ENCODE measurements around the gene POMT1.

Gene POMT1

DNA sequence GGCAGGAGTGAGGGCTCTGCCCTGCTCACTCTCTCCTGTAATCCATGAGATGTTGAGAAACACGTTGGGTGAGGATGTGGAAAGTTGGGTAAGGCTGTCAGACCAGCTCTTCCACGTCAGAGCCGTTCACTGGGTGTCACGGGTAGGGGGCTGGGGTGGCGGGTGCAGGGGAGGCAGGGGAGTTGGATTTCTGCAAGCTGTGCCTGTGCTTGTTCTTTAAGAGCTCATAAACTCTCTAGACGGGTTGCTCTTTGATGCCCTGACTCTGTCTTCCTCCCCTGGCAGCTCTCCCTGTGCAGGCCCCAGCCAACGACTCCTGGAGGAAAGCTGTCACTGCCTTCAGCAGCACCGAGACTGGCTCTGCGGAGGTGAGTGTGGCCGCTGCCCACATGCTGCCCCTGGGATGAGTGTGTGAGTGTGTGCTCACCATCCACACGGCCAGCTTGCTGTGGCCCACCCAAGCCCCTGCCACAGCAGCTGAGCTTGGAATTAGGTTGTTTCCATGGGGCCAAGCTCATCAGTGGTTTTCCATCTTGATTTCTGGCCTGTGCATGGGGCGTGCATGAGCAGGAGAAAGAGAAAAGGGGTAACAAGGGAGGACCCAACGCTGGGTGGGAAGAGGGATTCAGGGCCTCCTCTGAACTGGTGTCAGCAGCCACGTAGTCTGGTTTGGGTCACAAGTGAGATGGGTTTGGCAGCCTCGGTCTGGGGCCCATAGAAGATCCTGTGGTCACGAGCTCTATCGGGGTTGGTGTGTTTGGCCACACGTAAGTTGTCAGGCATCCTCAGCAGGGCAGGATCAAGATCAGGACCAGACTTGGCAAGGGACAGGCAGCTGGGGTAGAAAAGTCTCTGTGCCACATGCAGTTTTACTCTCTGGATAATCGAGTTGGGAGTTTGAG, 21.0 kb upstream of the POMT1 start:
- TF ChIP-seq TCF4 (CRISPR knock-in tag; IDR thresholded peaks at IDR 0.05; ENCODE audit: borderline replicate concordance) (no peak), ZNF565 (CRISPR knock-in tag; conservative IDR thresholded peaks at IDR 0.05; ENCODE audit: low read depth) (no peak), ISL1 (CRISPR knock-in tag; IDR thresholded peaks at IDR 0.05) (no peak), ESRRG (CRISPR knock-in tag; IDR thresholded peaks at IDR 0.05) (no peak), RARB (CRISPR knock-in tag; IDR thresholded peaks at IDR 0.05) (no peak), TOX (CRISPR knock-in tag; IDR thresholded peaks at IDR 0.05; ENCODE audit: borderline replicate concordance) (no peak), ZC3H10 (CRISPR knock-in tag; IDR thresholded peaks at IDR 0.05) (no peak), ARNTL (CRISPR knock-in tag; IDR thresholded peaks at IDR 0.05; ENCODE audit: borderline replicate concordance, low read depth) (no peak), SNAI2 (CRISPR knock-in tag; IDR thresholded peaks at IDR 0.05) (no peak), GLIS3 (CRISPR knock-in tag; IDR thresholded peaks at IDR 0.05) (no peak), ZNF70 (CRISPR knock-in tag; IDR thresholded peaks at IDR 0.05) (no peak), CSDC2 (CRISPR knock-in tag; IDR thresholded peaks at IDR 0.05) (no peak), ZNF8 (CRISPR knock-in tag; IDR thresholded peaks at IDR 0.05) (no peak), PPARA (CRISPR knock-in tag; IDR thresholded peaks at IDR 0.05; ENCODE audit: borderline replicate concordance) (no peak), BACH2 (CRISPR knock-in tag; IDR thresholded peaks at IDR 0.05; ENCODE audit: borderline replicate concordance) (no peak)
- TF ChIP-seq, protein P1, sequence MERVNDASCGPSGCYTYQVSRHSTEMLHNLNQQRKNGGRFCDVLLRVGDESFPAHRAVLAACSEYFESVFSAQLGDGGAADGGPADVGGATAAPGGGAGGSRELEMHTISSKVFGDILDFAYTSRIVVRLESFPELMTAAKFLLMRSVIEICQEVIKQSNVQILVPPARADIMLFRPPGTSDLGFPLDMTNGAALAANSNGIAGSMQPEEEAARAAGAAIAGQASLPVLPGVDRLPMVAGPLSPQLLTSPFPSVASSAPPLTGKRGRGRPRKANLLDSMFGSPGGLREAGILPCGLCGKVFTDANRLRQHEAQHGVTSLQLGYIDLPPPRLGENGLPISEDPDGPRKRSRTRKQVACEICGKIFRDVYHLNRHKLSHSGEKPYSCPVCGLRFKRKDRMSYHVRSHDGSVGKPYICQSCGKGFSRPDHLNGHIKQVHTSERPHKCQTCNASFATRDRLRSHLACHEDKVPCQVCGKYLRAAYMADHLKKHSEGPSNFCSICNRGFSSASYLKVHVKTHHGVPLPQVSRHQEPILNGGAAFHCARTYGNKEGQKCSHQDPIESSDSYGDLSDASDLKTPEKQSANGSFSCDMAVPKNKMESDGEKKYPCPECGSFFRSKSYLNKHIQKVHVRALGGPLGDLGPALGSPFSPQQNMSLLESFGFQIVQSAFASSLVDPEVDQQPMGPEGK (CRISPR knock-in tag; IDR thresholded peaks at IDR 0.05; ENCODE audit: borderline replicate concordance): no peak
- TF ChIP-seq, protein P2, sequence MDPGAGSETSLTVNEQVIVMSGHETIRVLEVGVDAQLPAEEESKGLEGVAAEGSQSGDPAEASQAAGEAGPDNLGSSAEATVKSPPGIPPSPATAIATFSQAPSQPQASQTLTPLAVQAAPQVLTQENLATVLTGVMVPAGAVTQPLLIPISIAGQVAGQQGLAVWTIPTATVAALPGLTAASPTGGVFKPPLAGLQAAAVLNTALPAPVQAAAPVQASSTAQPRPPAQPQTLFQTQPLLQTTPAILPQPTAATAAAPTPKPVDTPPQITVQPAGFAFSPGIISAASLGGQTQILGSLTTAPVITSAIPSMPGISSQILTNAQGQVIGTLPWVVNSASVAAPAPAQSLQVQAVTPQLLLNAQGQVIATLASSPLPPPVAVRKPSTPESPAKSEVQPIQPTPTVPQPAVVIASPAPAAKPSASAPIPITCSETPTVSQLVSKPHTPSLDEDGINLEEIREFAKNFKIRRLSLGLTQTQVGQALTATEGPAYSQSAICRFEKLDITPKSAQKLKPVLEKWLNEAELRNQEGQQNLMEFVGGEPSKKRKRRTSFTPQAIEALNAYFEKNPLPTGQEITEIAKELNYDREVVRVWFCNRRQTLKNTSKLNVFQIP (CRISPR knock-in tag; IDR thresholded peaks at IDR 0.05; ENCODE audit: borderline replicate concordance, low read depth): no peak
- TF ChIP-seq, protein P3, sequence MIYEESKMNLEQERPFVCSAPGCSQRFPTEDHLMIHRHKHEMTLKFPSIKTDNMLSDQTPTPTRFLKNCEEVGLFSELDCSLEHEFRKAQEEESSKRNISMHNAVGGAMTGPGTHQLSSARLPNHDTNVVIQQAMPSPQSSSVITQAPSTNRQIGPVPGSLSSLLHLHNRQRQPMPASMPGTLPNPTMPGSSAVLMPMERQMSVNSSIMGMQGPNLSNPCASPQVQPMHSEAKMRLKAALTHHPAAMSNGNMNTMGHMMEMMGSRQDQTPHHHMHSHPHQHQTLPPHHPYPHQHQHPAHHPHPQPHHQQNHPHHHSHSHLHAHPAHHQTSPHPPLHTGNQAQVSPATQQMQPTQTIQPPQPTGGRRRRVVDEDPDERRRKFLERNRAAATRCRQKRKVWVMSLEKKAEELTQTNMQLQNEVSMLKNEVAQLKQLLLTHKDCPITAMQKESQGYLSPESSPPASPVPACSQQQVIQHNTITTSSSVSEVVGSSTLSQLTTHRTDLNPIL (CRISPR knock-in tag; IDR thresholded peaks at IDR 0.05; ENCODE audit: low read depth): no peak
- TF ChIP-seq, protein P4, sequence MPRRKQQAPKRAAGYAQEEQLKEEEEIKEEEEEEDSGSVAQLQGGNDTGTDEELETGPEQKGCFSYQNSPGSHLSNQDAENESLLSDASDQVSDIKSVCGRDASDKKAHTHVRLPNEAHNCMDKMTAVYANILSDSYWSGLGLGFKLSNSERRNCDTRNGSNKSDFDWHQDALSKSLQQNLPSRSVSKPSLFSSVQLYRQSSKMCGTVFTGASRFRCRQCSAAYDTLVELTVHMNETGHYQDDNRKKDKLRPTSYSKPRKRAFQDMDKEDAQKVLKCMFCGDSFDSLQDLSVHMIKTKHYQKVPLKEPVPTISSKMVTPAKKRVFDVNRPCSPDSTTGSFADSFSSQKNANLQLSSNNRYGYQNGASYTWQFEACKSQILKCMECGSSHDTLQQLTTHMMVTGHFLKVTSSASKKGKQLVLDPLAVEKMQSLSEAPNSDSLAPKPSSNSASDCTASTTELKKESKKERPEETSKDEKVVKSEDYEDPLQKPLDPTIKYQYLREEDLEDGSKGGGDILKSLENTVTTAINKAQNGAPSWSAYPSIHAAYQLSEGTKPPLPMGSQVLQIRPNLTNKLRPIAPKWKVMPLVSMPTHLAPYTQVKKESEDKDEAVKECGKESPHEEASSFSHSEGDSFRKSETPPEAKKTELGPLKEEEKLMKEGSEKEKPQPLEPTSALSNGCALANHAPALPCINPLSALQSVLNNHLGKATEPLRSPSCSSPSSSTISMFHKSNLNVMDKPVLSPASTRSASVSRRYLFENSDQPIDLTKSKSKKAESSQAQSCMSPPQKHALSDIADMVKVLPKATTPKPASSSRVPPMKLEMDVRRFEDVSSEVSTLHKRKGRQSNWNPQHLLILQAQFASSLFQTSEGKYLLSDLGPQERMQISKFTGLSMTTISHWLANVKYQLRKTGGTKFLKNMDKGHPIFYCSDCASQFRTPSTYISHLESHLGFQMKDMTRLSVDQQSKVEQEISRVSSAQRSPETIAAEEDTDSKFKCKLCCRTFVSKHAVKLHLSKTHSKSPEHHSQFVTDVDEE (CRISPR knock-in tag; IDR thresholded peaks at IDR 0.05): no peak
- TF ChIP-seq, protein P5, sequence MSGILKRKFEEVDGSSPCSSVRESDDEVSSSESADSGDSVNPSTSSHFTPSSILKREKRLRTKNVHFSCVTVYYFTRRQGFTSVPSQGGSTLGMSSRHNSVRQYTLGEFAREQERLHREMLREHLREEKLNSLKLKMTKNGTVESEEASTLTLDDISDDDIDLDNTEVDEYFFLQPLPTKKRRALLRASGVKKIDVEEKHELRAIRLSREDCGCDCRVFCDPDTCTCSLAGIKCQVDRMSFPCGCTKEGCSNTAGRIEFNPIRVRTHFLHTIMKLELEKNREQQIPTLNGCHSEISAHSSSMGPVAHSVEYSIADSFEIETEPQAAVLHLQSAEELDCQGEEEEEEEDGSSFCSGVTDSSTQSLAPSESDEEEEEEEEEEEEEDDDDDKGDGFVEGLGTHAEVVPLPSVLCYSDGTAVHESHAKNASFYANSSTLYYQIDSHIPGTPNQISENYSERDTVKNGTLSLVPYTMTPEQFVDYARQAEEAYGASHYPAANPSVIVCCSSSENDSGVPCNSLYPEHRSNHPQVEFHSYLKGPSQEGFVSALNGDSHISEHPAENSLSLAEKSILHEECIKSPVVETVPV (CRISPR knock-in tag; IDR thresholded peaks at IDR 0.05): no peak
- no peak for ATAC-seq

DNA sequence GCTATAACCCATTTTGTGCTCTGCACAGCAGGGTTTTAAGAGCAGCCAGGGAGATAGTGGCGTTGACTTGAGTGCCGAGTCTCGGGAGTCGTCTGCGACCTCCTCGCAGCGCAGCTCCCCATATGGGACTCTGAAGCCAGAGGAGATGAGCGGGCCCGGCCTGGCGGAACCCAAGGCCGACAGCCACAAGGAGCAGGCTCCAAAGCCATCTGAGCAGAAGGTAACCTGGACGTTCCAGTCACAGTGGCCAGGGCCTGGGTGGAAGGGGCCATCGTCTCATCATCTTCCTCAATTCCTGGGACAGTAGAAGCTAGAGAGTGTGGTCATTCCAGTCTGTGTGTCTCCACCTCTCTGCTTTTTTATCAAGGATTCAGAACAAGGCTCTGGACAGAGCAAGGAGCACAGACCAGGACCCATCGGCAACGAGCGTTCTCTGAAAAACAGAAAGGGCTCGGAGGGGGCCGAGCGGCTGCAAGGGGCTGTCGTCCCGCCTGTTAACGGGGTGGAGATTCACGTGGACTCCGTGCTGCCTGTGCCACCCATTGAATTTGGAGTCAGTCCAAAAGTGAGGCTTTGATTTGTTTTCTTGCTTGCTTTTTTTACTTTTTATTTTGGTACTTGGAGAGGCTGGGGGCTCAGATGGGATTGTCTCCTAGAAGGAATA, 20.2 kb upstream of the POMT1 start:
- no peak for ATAC-seq
- TF ChIP-seq TOX (CRISPR knock-in tag; IDR thresholded peaks at IDR 0.05; ENCODE audit: borderline replicate concordance): no peak
- no peak for TF ChIP-seq RARB (CRISPR knock-in tag; IDR thresholded peaks at IDR 0.05)
- no peak for TF ChIP-seq SNAI2 (CRISPR knock-in tag; IDR thresholded peaks at IDR 0.05)
- TF ChIP-seq ZNF70 (CRISPR knock-in tag; IDR thresholded peaks at IDR 0.05): no peak
- TF ChIP-seq ISL1 (CRISPR knock-in tag; IDR thresholded peaks at IDR 0.05): no peak
- TF ChIP-seq OSR1 (CRISPR knock-in tag; IDR thresholded peaks at IDR 0.05): no peak
- TF ChIP-seq CSDC2 (CRISPR knock-in tag; IDR thresholded peaks at IDR 0.05): no peak
- no peak for TF ChIP-seq GLIS3 (CRISPR knock-in tag; IDR thresholded peaks at IDR 0.05)
- TF ChIP-seq ZFP30 (CRISPR knock-in tag; IDR thresholded peaks at IDR 0.05): no peak
- TF ChIP-seq, protein P3 (CRISPR knock-in tag; IDR thresholded peaks at IDR 0.05; ENCODE audit: low read depth): no peak
